Neural cell (in vitro differentiated cells): ENCODE data around the gene TTLL4. TPM values are rescaled to one million over a fixed set of nuclear protein-coding genes. Genes with fewer than 3 reads are reported as not detected.

Experiments
- H2AFZ ChIP-seq: fragments of 200-600, 300-800 bp; sonication (generic), shearing (Covaris generic); 2 replicates; pipeline ENCODE4 v1.6.0; 2014; ENCODE audit warnings: low read depth, mild to moderate bottlenecking, antibody characterized with exemption, low read length, moderate library complexity
- H3F3A ChIP-seq: fragments of 200-600 bp; shearing (Covaris generic); 2 replicates; pipeline ENCODE4 v1.6.1; 2016; ENCODE audit warnings: mild to moderate bottlenecking, moderate library complexity, mixed read lengths, antibody characterized with exemption, low read length; ENCODE audit not compliant: insufficient read depth, poor library complexity, severe bottlenecking
- H3K27ac ChIP-seq: fragments of 200-600, 300-800 bp; sonication (generic), shearing (Covaris generic); 2 replicates; pipeline ENCODE4 v1.5.1; 2014; ENCODE audit warnings: mild to moderate bottlenecking, low read length, moderate library complexity
- H3K27me3 ChIP-seq: fragments of 300-800, 200-600 bp; sonication (generic), shearing (Covaris generic); 2 replicates; pipeline ENCODE4 v1.6.0; 2014; ENCODE audit warnings: mild to moderate bottlenecking, low read depth, low read length, moderate library complexity; ENCODE audit not compliant: insufficient read depth
- H3K36me3 ChIP-seq: fragments of 300-800, 200-600 bp; sonication (generic), shearing (Covaris generic); 2 replicates; pipeline ENCODE4 v1.5.1; 2014; ENCODE audit warnings: mild to moderate bottlenecking, antibody characterized with exemption, low read length, moderate library complexity; ENCODE audit not compliant: insufficient read depth
- H3K4me2 ChIP-seq: fragments of 300-800, 200-600 bp; sonication (generic), shearing (Covaris generic); 2 replicates; pipeline ENCODE4 v1.6.0; 2014; ENCODE audit warnings: mild to moderate bottlenecking, low read length
- H3K4me3 ChIP-seq: fragments of 300-800, 200-600 bp; sonication (generic), shearing (Covaris generic); 2 replicates; pipeline ENCODE4 v1.5.1; 2014; ENCODE audit warnings: mild to moderate bottlenecking, low read length, moderate library complexity
- H3K79me2 ChIP-seq: fragments of 200-600 bp; shearing (Covaris generic); replicated peaks from 2 replicates; pipeline ENCODE4 v1.6.0; 2014; ENCODE audit warnings: mild to moderate bottlenecking, low read length, moderate library complexity; ENCODE audit not compliant: insufficient read depth
- H3K9ac ChIP-seq: fragments of 300-800, 200-600 bp; sonication (generic), shearing (Covaris generic); 2 replicates; pipeline ENCODE4 v1.6.1; 2016; ENCODE audit warnings: mild to moderate bottlenecking, low read length, mixed read lengths
- H3K9me2 ChIP-seq: fragments of 200-600 bp; shearing (Covaris generic); 2 replicates; pipeline ENCODE4 v1.6.1; 2016; ENCODE audit warnings: mild to moderate bottlenecking, low read length, mixed read lengths; ENCODE audit not compliant: insufficient read depth
- H3K9me3 ChIP-seq: fragments of 200-600, 300-800 bp; sonication (generic), shearing (Covaris generic); 2 replicates; pipeline ENCODE4 v1.6.1; 2016; ENCODE audit warnings: mild to moderate bottlenecking, mixed run types, low read length, moderate library complexity, mixed read lengths
- H4K20me1 ChIP-seq: fragments of 200-600 bp; shearing (Covaris generic); 2 replicates; pipeline ENCODE4 v1.6.1; 2016; ENCODE audit warnings: mild to moderate bottlenecking, mixed run types; ENCODE audit not compliant: insufficient read depth
- CTCF ChIP-seq: fragments of 450-650 bp; IDR thresholded peaks from 2 replicates; pipeline ENCODE4 v1.5.1; 2014; ENCODE audit warnings: antibody characterized with exemption, mild to moderate bottlenecking, moderate library complexity; ENCODE audit not compliant: poor library complexity, severe bottlenecking
- EP300 ChIP-seq: fragments of 450-650 bp; conservative IDR thresholded peaks from 2 replicates; pipeline ENCODE4 v1.6.1; 2014; ENCODE audit warnings: antibody characterized with exemption, mild to moderate bottlenecking, moderate library complexity; ENCODE audit not compliant: poor library complexity, severe bottlenecking
- EZH2 ChIP-seq: fragments of 200-600, 300-800 bp; shearing (Covaris generic), sonication (generic); IDR thresholded peaks from 2 replicates; pipeline ENCODE4 v1.6.1; 2014; ENCODE audit warnings: antibody characterized with exemption, low read length, borderline replicate concordance, mild to moderate bottlenecking; ENCODE audit not compliant: insufficient read depth, poor library complexity, severe bottlenecking
- MXI1 ChIP-seq: fragments of 450-650 bp; conservative IDR thresholded peaks from 2 replicates; pipeline ENCODE4 v1.6.1; 2014; ENCODE audit warnings: antibody characterized with exemption, mild to moderate bottlenecking; ENCODE audit not compliant: poor library complexity, severe bottlenecking
- POLR2AphosphoS5 ChIP-seq: IDR thresholded peaks from 2 replicates; pipeline ENCODE4 v1.6.1; 2012
- RAD21 ChIP-seq: fragments of 450-650 bp; conservative IDR thresholded peaks from 2 replicates; pipeline ENCODE4 v1.6.1; 2014; ENCODE audit warnings: antibody characterized with exemption, mild to moderate bottlenecking, moderate library complexity
- REST ChIP-seq: IDR thresholded peaks from 2 replicates; pipeline ENCODE4 v1.6.1; 2012; ENCODE audit warnings: borderline replicate concordance
- SMC3 ChIP-seq: fragments of 450-650 bp; conservative IDR thresholded peaks from 2 replicates; pipeline ENCODE4 v1.6.1; 2014; ENCODE audit warnings: antibody characterized with exemption, mild to moderate bottlenecking, moderate library complexity; ENCODE audit not compliant: poor library complexity
- TAF1 ChIP-seq: IDR thresholded peaks from 2 replicates; pipeline ENCODE4 v1.6.1; 2012; ENCODE audit warnings: low read depth
- polyA plus RNA-seq: library from polyadenylated mRNA; depleted of rRNA; stranded (reverse); fragments of >200 nt; gene quantifications from 2 replicates; pipeline ENCODE4 v1.2.3, GENCODE V29; 2014

TTLL4 gene
- polyA plus RNA-seq, 1 donor from 2014 or later: 5.3 TPM

DNA sequence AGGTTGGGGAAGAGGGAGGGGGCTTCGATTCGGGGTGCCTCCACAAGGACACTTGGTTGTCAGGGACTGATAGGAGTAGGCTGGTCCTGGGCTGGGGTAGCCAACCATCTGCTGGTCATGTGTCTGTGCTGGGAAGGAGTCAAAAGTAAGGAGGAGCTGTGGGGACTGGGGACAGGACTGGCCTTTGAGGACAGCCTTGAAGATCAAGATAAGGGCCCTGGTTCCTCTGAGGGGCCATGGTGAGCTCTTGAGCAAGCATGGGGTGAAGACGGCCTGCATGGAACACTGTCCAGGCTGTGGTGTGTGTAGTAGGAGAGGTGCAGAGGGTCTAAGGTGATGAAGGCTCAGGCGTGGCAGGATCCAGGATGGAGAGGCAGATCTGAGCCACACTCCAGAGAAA, 73.1 kb downstream of the TTLL4 start:
- TF ChIP-seq TAF1: no peak
- TF ChIP-seq SMC3: no peak
- no peak for TF ChIP-seq MXI1
- no peak for TF ChIP-seq POLR2AphosphoS5
- TF ChIP-seq CTCF: no peak
- H3K27ac ChIP-seq: no peak overlapping the region

GRCh38 chr2:218785103-218785502, 74.5 kb downstream of the TTLL4 start:
- Histone ChIP-seq H4K20me1 (no peaks in the 10 kb centered on the region), H3K27me3 (peaks cover 25% of the 10 kb centered on the region), H2AFZ (no peak overlapping the region), H3F3A (no peaks in the 10 kb centered on the region), H3K27ac (no peak overlapping the region), H3K9ac (no peak overlapping the region), H3K79me2 (no peaks in the 10 kb centered on the region), H3K36me3 (no peaks in the 10 kb centered on the region), H3K9me2 (no peaks in the 10 kb centered on the region), H3K4me3 (no peak overlapping the region), H3K4me2 (no peak overlapping the region), H3K9me3 (no peaks in the 10 kb centered on the region)
- no peak for TF ChIP-seq SMC3
- TF ChIP-seq REST: no peak
- TF ChIP-seq MXI1: no peak
- no peak for TF ChIP-seq CTCF
- TF ChIP-seq EZH2: no peak
- no peak for TF ChIP-seq TAF1
- TF ChIP-seq RAD21: no peak
- TF ChIP-seq EP300: no peak
- TF ChIP-seq POLR2AphosphoS5: no peak

More for the DNA sequence above, 73.1 kb downstream of the TTLL4 start:
- no peak overlapping the region for H3K9ac ChIP-seq
- no peaks in the 10 kb centered on the region for H3K9me3 ChIP-seq
- H3K4me3 ChIP-seq: no peak overlapping the region
- H3K27me3 ChIP-seq: peaks cover 25% of the 10 kb centered on the region
- no peaks in the 10 kb centered on the region for H4K20me1 ChIP-seq
- H3F3A ChIP-seq: no peaks in the 10 kb centered on the region
- H3K4me2 ChIP-seq: no peak overlapping the region
- no peaks in the 10 kb centered on the region for H3K79me2 ChIP-seq
- H3K36me3 ChIP-seq: no peaks in the 10 kb centered on the region
- H3K9me2 ChIP-seq: no peaks in the 10 kb centered on the region
- H2AFZ ChIP-seq: no peak overlapping the region
